DOHH2 (cell line): ENCODE data around the gene RNF13.

Source experiments
- CTCF ChIP-seq: fragments of 200-600 bp; sonication (generic); IDR thresholded peaks from one replicate; pipeline ENCODE4 v1.5.1; 2014; ENCODE audit warnings: antibody characterized with exemption, mild to moderate bottlenecking, low read depth, low read length; ENCODE audit not compliant: poor library complexity, severe bottlenecking
- EZH2phosphoT487 ChIP-seq: fragments of 200-600 bp; sonication (generic); IDR thresholded peaks from 2 replicates; pipeline ENCODE4 v1.6.1; 2017; ENCODE audit warnings: borderline replicate concordance, mild to moderate bottlenecking, antibody characterized with exemption, low read length, moderate library complexity, mixed read lengths

- no peak for TF ChIP-seq CTCF
- no peak for TF ChIP-seq EZH2phosphoT487
Observed at GRCh38 chr3:149894205-149894604, 81.2 kb downstream of the RNF13 start.
